HEK293 (cell line): ENCODE data around the gene GAL.

Source experiments
- GLI2 ChIP-seq: fragments of 450-650 bp; formaldehyde crosslinking; IDR thresholded peaks from 2 replicates; pipeline ENCODE4; 2017; ENCODE audit warnings: missing biosample characterization, missing genetic modification characterization, low read depth, borderline replicate concordance
- GLIS1 ChIP-seq: fragments of 450-650 bp; formaldehyde crosslinking; IDR thresholded peaks from 2 replicates; pipeline ENCODE4 v1.5.1; 2016; ENCODE audit warnings: missing biosample characterization, missing genetic modification characterization
- GLIS2 ChIP-seq: fragments of 450-650 bp; formaldehyde crosslinking; IDR thresholded peaks from 2 replicates; pipeline ENCODE4 v1.5.1; 2016; ENCODE audit warnings: missing biosample characterization, missing genetic modification characterization
- KLF16 ChIP-seq: fragments of 450-650 bp; formaldehyde crosslinking; IDR thresholded peaks from 2 replicates; pipeline ENCODE4 v1.5.1; 2017; ENCODE audit warnings: missing biosample characterization, missing genetic modification characterization
- MZF1 ChIP-seq: fragments of 450-650 bp; formaldehyde crosslinking; IDR thresholded peaks from 2 replicates; pipeline ENCODE4 v1.5.1; 2017; ENCODE audit warnings: missing biosample characterization, missing genetic modification characterization, borderline replicate concordance
- YY1 ChIP-seq: fragments of 450-650 bp; formaldehyde crosslinking; IDR thresholded peaks from 2 replicates; pipeline ENCODE4 v1.5.1; 2018; ENCODE audit warnings: missing biosample characterization, missing genetic modification characterization
- YY2 ChIP-seq: fragments of 450-650 bp; formaldehyde crosslinking; IDR thresholded peaks from 2 replicates; pipeline ENCODE4 v1.5.1; 2016; ENCODE audit warnings: missing biosample characterization, missing genetic modification characterization
- ZFP69B ChIP-seq: fragments of 450-650 bp; formaldehyde crosslinking; IDR thresholded peaks from 2 replicates; pipeline ENCODE4 v1.5.1; 2016; ENCODE audit warnings: missing biosample characterization, missing genetic modification characterization
- ZNF112 ChIP-seq: fragments of 450-650 bp; formaldehyde crosslinking; IDR thresholded peaks from 2 replicates; pipeline ENCODE4 v1.5.0; 2017; ENCODE audit warnings: missing biosample characterization, missing genetic modification characterization
- ZNF211 ChIP-seq: fragments of 450-650 bp; formaldehyde crosslinking; IDR thresholded peaks from 2 replicates; pipeline ENCODE4 v1.5.1; 2016; ENCODE audit warnings: low read depth, missing biosample characterization, missing genetic modification characterization
- ZNF24 ChIP-seq: fragments of 450-650 bp; formaldehyde crosslinking; IDR thresholded peaks from 2 replicates; pipeline ENCODE4 v1.5.1; 2016; ENCODE audit warnings: missing biosample characterization, missing genetic modification characterization
- ZNF248 ChIP-seq: fragments of 450-650 bp; formaldehyde crosslinking; IDR thresholded peaks from 2 replicates; pipeline ENCODE4 v1.5.1; 2017; ENCODE audit warnings: missing biosample characterization, missing genetic modification characterization
- ZNF324 ChIP-seq: fragments of 450-650 bp; formaldehyde crosslinking; IDR thresholded peaks from 2 replicates; pipeline ENCODE4 v1.5.1; 2016; ENCODE audit warnings: missing biosample characterization, missing genetic modification characterization
- ZNF394 ChIP-seq: fragments of 450-650 bp; formaldehyde crosslinking; IDR thresholded peaks from 2 replicates; pipeline ENCODE4 v1.5.1; 2016; ENCODE audit warnings: missing biosample characterization, missing genetic modification characterization, mild to moderate bottlenecking, moderate library complexity, borderline replicate concordance
- ZNF510 ChIP-seq: fragments of 450-650 bp; formaldehyde crosslinking; IDR thresholded peaks from 2 replicates; pipeline ENCODE4 v1.5.1; 2018; ENCODE audit warnings: mild to moderate bottlenecking, missing genetic modification characterization, missing biosample characterization; ENCODE audit not compliant: insufficient replicate concordance
- ZNF571 ChIP-seq: fragments of 450-650 bp; formaldehyde crosslinking; IDR thresholded peaks from 2 replicates; pipeline ENCODE4 v1.5.0; 2017; ENCODE audit warnings: missing biosample characterization, missing genetic modification characterization
- ZNF654 ChIP-seq: fragments of 450-650 bp; formaldehyde crosslinking; IDR thresholded peaks from 2 replicates; pipeline ENCODE4 v1.5.1; 2016; ENCODE audit warnings: low read depth, missing biosample characterization, missing genetic modification characterization
- ZNF670 ChIP-seq: fragments of 450-650 bp; formaldehyde crosslinking; IDR thresholded peaks from 2 replicates; pipeline ENCODE4 v1.5.1; 2016; ENCODE audit warnings: missing biosample characterization, missing genetic modification characterization, low read depth
- ZNF777 ChIP-seq: fragments of 450-650 bp; formaldehyde crosslinking; IDR thresholded peaks from 2 replicates; pipeline ENCODE4 v1.5.1; 2017; ENCODE audit warnings: missing biosample characterization, missing genetic modification characterization, borderline replicate concordance
- ZSCAN16 ChIP-seq: fragments of 450-650 bp; formaldehyde crosslinking; IDR thresholded peaks from 2 replicates; pipeline ENCODE4 v1.5.1; 2016; ENCODE audit warnings: missing biosample characterization, missing genetic modification characterization
- ZXDB ChIP-seq: fragments of 450-650 bp; formaldehyde crosslinking; IDR thresholded peaks from 2 replicates; pipeline ENCODE4 v1.5.1; 2016; ENCODE audit warnings: missing biosample characterization, missing genetic modification characterization
- TF ChIP-seq, protein P1 (sequence below): fragments of 450-650 bp; formaldehyde crosslinking; IDR thresholded peaks from 2 replicates; pipeline ENCODE4 v1.5.1; 2016; ENCODE audit warnings: missing biosample characterization, missing genetic modification characterization
- TF ChIP-seq, protein P2 (sequence below): fragments of 450-650 bp; formaldehyde crosslinking; IDR thresholded peaks from 2 replicates; pipeline ENCODE4 v1.5.1; 2016; ENCODE audit warnings: missing biosample characterization, missing genetic modification characterization
- TF ChIP-seq, protein P3 (sequence below): fragments of 450-650 bp; formaldehyde crosslinking; IDR thresholded peaks from 2 replicates; pipeline ENCODE4 v1.5.1; 2016; ENCODE audit warnings: missing biosample characterization, missing genetic modification characterization
- TF ChIP-seq, protein P4 (sequence below): fragments of 450-650 bp; formaldehyde crosslinking; IDR thresholded peaks from 2 replicates; pipeline ENCODE4 v1.5.1; 2016; ENCODE audit warnings: missing biosample characterization, missing genetic modification characterization
- TF ChIP-seq, protein P5 (sequence below): fragments of 450-650 bp; formaldehyde crosslinking; IDR thresholded peaks from 2 replicates; pipeline ENCODE4 v1.5.1; 2017; ENCODE audit warnings: missing biosample characterization, missing genetic modification characterization
- TF ChIP-seq, protein P6 (sequence below): fragments of 450-650 bp; IDR thresholded peaks from 2 replicates; pipeline ENCODE4 v1.5.1; 2018; ENCODE audit warnings: missing biosample characterization, mild to moderate bottlenecking, missing genetic modification characterization

GAL gene

DNA sequence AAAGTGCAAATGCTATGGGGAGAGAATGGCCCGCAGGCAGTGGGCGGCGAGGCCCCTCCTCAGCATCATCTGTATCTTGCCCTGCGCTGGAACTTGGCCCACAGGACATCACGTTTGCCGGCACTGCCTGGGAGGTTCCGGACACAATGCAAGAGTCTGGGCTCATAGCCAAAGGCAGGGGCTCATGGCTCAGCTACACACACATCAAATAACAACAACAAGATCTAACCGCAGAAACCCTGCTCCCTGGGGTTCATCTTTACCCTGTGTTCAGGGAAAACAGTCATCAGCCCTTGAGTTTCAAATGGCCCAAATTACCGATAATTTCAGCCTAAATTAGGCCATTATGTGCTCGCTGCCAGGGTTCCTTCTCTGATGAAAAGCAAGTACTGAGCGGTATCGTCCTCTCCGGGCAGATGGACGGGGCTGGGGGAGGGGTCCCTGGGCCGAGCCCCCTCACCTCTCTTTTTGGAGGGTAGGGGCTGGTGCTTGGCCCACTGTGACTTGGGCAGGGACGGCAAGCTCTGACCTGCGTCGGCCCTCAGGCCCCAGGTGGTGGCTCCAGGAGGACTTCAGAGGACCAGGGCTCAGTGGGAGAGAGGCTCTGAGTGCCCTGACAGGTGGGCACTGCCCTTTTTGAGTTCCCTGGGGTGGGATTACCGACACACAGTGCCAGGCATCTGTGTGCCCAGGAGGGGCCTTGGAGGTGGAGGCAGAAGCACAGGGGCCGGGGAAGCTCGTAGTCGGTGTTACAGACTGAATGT lies 25.0 kb upstream of the GAL start (continued):
- TF ChIP-seq ZNF670 (tag by site-specific recombination) (no peak), ZNF248 (tag by site-specific recombination) (no peak), ZXDB (peak; percentile 95), ZNF394 (no peak), MZF1 (tag by site-specific recombination) (no peak), GLI2 (tag by site-specific recombination) (peak; percentile 35; the same call in 1 of the 2 replicates), ZNF112 (tag by site-specific recombination) (no peak), ZNF654 (no peak), ZNF211 (tag by site-specific recombination) (no peak), ZNF24 (peak; percentile 71; the same call in 1 of the 2 replicates), GLIS2 (tag by site-specific recombination) (peak; percentile 51; the same call in 1 of the 2 replicates), ZNF571 (tag by site-specific recombination) (no peak), ZNF777 (tag by site-specific recombination) (no peak), ZNF324 (no peak), ZFP69B (tag by site-specific recombination) (no peak), YY1 (no peak), YY2 (no peak), ZSCAN16 (no peak), ZNF510 (tag by site-specific recombination) (no peak), GLIS1 (tag by site-specific recombination) (peak; percentile 93), KLF16 (tag by site-specific recombination) (no peak)
- TF ChIP-seq, protein P1, sequence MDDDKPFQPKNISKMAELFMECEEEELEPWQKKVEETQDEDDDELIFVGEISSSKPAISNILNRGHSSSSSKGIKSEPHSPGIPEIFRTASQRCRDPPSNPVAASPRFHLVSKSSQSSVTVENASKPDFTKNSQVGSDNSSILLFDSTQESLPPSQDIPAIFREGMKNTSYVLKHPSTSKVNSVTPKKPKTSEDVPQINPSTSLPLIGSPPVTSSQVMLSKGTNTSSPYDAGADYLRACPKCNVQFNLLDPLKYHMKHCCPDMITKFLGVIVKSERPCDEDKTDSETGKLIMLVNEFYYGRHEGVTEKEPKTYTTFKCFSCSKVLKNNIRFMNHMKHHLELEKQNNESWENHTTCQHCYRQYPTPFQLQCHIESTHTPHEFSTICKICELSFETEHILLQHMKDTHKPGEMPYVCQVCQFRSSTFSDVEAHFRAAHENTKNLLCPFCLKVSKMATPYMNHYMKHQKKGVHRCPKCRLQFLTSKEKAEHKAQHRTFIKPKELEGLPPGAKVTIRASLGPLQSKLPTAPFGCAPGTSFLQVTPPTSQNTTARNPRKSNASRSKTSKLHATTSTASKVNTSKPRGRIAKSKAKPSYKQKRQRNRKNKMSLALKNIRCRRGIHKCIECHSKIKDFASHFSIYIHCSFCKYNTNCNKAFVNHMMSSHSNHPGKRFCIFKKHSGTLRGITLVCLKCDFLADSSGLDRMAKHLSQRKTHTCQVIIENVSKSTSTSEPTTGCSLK (tag by site-specific recombination), result no peak
- TF ChIP-seq, protein P2, sequence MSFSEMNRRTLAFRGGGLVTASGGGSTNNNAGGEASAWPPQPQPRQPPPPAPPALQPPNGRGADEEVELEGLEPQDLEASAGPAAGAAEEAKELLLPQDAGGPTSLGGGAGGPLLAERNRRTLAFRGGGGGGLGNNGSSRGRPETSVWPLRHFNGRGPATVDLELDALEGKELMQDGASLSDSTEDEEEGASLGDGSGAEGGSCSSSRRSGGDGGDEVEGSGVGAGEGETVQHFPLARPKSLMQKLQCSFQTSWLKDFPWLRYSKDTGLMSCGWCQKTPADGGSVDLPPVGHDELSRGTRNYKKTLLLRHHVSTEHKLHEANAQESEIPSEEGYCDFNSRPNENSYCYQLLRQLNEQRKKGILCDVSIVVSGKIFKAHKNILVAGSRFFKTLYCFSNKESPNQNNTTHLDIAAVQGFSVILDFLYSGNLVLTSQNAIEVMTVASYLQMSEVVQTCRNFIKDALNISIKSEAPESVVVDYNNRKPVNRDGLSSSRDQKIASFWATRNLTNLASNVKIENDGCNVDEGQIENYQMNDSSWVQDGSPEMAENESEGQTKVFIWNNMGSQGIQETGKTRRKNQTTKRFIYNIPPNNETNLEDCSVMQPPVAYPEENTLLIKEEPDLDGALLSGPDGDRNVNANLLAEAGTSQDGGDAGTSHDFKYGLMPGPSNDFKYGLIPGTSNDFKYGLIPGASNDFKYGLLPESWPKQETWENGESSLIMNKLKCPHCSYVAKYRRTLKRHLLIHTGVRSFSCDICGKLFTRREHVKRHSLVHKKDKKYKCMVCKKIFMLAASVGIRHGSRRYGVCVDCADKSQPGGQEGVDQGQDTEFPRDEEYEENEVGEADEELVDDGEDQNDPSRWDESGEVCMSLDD (tag by site-specific recombination), result no peak
- TF ChIP-seq, protein P3, sequence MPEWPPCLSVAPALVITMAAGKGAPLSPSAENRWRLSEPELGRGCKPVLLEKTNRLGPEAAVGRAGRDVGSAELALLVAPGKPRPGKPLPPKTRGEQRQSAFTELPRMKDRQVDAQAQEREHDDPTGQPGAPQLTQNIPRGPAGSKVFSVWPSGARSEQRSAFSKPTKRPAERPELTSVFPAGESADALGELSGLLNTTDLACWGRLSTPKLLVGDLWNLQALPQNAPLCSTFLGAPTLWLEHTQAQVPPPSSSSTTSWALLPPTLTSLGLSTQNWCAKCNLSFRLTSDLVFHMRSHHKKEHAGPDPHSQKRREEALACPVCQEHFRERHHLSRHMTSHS (tag by site-specific recombination), result no peak
- TF ChIP-seq, protein P4, sequence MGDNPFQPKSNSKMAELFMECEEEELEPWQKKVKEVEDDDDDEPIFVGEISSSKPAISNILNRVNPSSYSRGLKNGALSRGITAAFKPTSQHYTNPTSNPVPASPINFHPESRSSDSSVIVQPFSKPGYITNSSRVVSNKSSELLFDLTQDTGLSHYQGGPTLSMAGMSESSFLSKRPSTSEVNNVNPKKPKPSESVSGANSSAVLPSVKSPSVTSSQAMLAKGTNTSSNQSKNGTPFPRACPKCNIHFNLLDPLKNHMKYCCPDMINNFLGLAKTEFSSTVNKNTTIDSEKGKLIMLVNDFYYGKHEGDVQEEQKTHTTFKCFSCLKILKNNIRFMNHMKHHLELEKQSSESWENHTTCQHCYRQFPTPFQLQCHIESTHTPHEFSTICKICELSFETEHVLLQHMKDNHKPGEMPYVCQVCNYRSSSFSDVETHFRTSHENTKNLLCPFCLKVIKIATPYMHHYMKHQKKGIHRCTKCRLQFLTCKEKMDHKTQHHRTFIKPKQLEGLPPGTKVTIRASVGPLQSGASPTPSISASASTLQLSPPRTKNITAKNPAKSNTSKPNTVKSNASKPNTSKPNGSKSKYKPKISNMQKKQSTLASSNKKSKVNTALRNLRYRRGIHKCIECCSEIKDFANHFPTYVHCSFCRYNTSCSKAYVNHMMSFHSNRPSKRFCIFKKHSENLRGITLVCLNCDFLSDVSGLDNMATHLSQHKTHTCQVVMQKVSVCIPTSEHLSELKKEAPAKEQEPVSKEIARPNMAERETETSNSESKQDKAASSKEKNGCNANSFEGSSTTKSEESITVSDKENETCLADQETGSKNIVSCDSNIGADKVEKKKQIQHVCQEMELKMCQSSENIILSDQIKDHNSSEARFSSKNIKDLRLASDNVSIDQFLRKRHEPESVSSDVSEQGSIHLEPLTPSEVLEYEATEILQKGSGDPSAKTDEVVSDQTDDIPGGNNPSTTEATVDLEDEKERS (tag by site-specific recombination), result no peak
- TF ChIP-seq, protein P5, sequence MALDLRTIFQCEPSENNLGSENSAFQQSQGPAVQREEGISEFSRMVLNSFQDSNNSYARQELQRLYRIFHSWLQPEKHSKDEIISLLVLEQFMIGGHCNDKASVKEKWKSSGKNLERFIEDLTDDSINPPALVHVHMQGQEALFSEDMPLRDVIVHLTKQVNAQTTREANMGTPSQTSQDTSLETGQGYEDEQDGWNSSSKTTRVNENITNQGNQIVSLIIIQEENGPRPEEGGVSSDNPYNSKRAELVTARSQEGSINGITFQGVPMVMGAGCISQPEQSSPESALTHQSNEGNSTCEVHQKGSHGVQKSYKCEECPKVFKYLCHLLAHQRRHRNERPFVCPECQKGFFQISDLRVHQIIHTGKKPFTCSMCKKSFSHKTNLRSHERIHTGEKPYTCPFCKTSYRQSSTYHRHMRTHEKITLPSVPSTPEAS (tag by site-specific recombination), result peak; percentile 88
- TF ChIP-seq, protein P6, sequence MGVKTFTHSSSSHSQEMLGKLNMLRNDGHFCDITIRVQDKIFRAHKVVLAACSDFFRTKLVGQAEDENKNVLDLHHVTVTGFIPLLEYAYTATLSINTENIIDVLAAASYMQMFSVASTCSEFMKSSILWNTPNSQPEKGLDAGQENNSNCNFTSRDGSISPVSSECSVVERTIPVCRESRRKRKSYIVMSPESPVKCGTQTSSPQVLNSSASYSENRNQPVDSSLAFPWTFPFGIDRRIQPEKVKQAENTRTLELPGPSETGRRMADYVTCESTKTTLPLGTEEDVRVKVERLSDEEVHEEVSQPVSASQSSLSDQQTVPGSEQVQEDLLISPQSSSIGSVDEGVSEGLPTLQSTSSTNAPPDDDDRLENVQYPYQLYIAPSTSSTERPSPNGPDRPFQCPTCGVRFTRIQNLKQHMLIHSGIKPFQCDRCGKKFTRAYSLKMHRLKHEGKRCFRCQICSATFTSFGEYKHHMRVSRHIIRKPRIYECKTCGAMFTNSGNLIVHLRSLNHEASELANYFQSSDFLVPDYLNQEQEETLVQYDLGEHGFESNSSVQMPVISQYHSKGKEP (tag by site-specific recombination), result peak; percentile 65; the same call in 1 of the 2 replicates
